Cardiac muscle cell (in vitro differentiated cells and primary cell): ENCODE measurements around the gene DNM3. TPM values are rescaled to one million over a fixed set of nuclear protein-coding genes. Genes with fewer than 3 reads are reported as not detected.

Experiments
- DNase-seq, 2 donors: peaks; one replicate each; pipeline versions ENCODE4 v3.0.0 to v3.0.0-alpha.2; 2010 to 2017; ENCODE audit warnings: low read depth in 1 of 2, low spot score in 1 of 2
- H3K27ac ChIP-seq: fragments of 200-600 bp; sonication (generic); 2 replicates; pipeline ENCODE4 v1.5.1; 2016
- H3K27me3 ChIP-seq: fragments of 200-600 bp; sonication (generic); 2 replicates; pipeline ENCODE4 v1.6.0; 2016; ENCODE audit warnings: control low read depth
- H3K36me3 ChIP-seq: fragments of 200-600 bp; sonication (generic); 2 replicates; pipeline ENCODE4 v1.5.1; 2016; ENCODE audit warnings: control low read depth
- H3K4me1 ChIP-seq: fragments of 200-600 bp; sonication (generic); 2 replicates; pipeline ENCODE4 v1.8.1; 2017; ENCODE audit warnings: low read depth, mild to moderate bottlenecking, mixed run types
- H3K4me3 ChIP-seq: fragments of 200-600 bp; sonication (generic); 2 replicates; pipeline ENCODE4 v1.5.1; 2016; ENCODE audit warnings: mild to moderate bottlenecking
- H3K9me3 ChIP-seq: fragments of 200-600 bp; sonication (generic); 2 replicates; pipeline ENCODE4 v1.5.1; 2017; ENCODE audit warnings: low read depth, mild to moderate bottlenecking, control low read depth
- CTCF ChIP-seq: IDR thresholded peaks from 2 replicates; pipeline ENCODE4 v1.5.1; 2012; ENCODE audit warnings: low read depth, mild to moderate bottlenecking, low read length
- polyA plus RNA-seq: library from polyadenylated mRNA; unstranded; fragments of >200 nt; fragmentation: Nextera tagmentation; extraction: Ambion mirVana; gene quantifications from 2 replicates; pipeline ENCODE4 v1.2.1, GENCODE V29; 2016
- total RNA-seq: library from RNA; depleted of rRNA; stranded (reverse); fragments of >200 nt; gene quantifications from 2 replicates; pipeline ENCODE4 v1.2.3, GENCODE V29; 2016

The DNM3 gene
- total and polyA plus RNA-seq, 2 experiments from 2014 or later = 0.42 TPM; not detected in 1

- DNase-seq = no peak
- no peaks in the 10 kb centered on the region for H3K27me3 ChIP-seq
- no peak overlapping the region for H3K27ac ChIP-seq
- TF ChIP-seq CTCF = no peak
- H3K36me3 ChIP-seq = no peaks in the 10 kb centered on the region
- no peak overlapping the region for H3K4me3 ChIP-seq
- no peaks in the 10 kb centered on the region for H3K4me1 ChIP-seq
- H3K9me3 ChIP-seq = no peaks in the 10 kb centered on the region
Measured at GRCh38 chr1:172335377-172335776, 494.1 kb downstream of the DNM3 start.

- Histone ChIP-seq H3K27me3 (no peaks in the 10 kb centered on the region), H3K27ac (no peak overlapping the region), H3K4me1 (no peaks in the 10 kb centered on the region), H3K9me3 (no peaks in the 10 kb centered on the region), H3K4me3 (no peak overlapping the region), H3K36me3 (no peaks in the 10 kb centered on the region)
- TF ChIP-seq CTCF = no peak
- no peak for DNase-seq
Measured at GRCh38 chr1:172338295-172338735, 497.0 kb downstream of the DNM3 start.

GRCh38 chr1:172339842-172340241 lies 498.5 kb downstream of the DNM3 start:
- Histone ChIP-seq H3K36me3 (no peaks in the 10 kb centered on the region), H3K9me3 (no peaks in the 10 kb centered on the region), H3K27me3 (no peaks in the 10 kb centered on the region), H3K4me1 (no peaks in the 10 kb centered on the region), H3K4me3 (no peak overlapping the region), H3K27ac (no peak overlapping the region)
- no peak for TF ChIP-seq CTCF
- DNase-seq = no peak

GRCh38 chr1:172340520-172340919 lies 499.2 kb downstream of the DNM3 start:
- no peak for DNase-seq
- Histone ChIP-seq H3K36me3 (no peaks in the 10 kb centered on the region), H3K4me3 (no peak overlapping the region), H3K4me1 (no peaks in the 10 kb centered on the region), H3K27me3 (no peaks in the 10 kb centered on the region), H3K9me3 (no peaks in the 10 kb centered on the region), H3K27ac (no peak overlapping the region)
- TF ChIP-seq CTCF = no peak

- TF ChIP-seq CTCF = no peak
- Histone ChIP-seq H3K4me1 (no peaks in the 10 kb centered on the region), H3K36me3 (no peaks in the 10 kb centered on the region), H3K9me3 (no peaks in the 10 kb centered on the region), H3K27ac (no peak overlapping the region), H3K4me3 (no peak overlapping the region), H3K27me3 (no peaks in the 10 kb centered on the region)
- no peak for DNase-seq
Measured at GRCh38 chr1:172341697-172342096, 500.4 kb downstream of the DNM3 start.
